Left lung (tissue), 10 donors: Measurements from ENCODE around the gene KIAA1755. TPM values are rescaled to one million over a fixed set of nuclear protein-coding genes. Genes with fewer than 3 reads are reported as not detected.

Experiments
- ATAC-seq: fragments of 200-7000 bp; cut with Tn5 transposase; one replicate; pipeline ENCODE4 v1.9.1; 2020; ENCODE audit warnings: moderate library complexity
- DNase-seq, 4 donors: peaks; one replicate each; pipeline ENCODE4 v3.0.0-alpha.2; 2013 to 2020
- H3K27ac ChIP-seq, 2 donors: fragments of 200-600 bp; sonication (generic) in 1 of 2; one replicate each; pipeline versions ENCODE4 v1.5.0 to v1.8.0; 2020 to 2021
- H3K27me3 ChIP-seq, 2 donors: fragments of 200-600 bp; sonication (generic) in 1 of 2; one replicate each; pipeline versions ENCODE4 v1.5.0 to v1.8.0; 2020 to 2021
- H3K36me3 ChIP-seq, 2 donors: fragments of 200-600 bp; sonication (generic) in 1 of 2; one replicate each; pipeline versions ENCODE4 v1.5.0 to v1.8.0; 2020 to 2021
- H3K4me1 ChIP-seq, 2 donors: fragments of 200-600 bp; one replicate each; pipeline ENCODE4 v1.8.0; 2021
- H3K4me3 ChIP-seq, 2 donors: fragments of 200-600 bp; sonication (generic) in 1 of 2; one replicate each; pipeline versions ENCODE4 v1.5.0 to v1.8.0; 2020 to 2021; ENCODE audit warnings: mild to moderate bottlenecking in 1 of 2
- H3K9me3 ChIP-seq, 2 donors: fragments of 200-600 bp; sonication (generic) in 1 of 2; one replicate each; pipeline versions ENCODE4 v1.5.0 to v1.8.0; 2020 to 2021
- intact Hi-C, 2 donors: fragments of 100-400 bp; cut with DNase I; formaldehyde crosslinking; loops; one replicate each; pipeline versions ENCODE4 v1.11.2 to v1.14.2; 2022
- polyA plus RNA-seq, 6 donors: library from polyadenylated mRNA; unstranded; fragments of 120-200 nt; gene quantifications; one replicate each; pipeline ENCODE4 v1.2.1, GENCODE V29; 2013; ENCODE audit not compliant: insufficient read length in 6 of 6
- total RNA-seq, 2 donors: library from RNA; stranded (reverse); fragmentation: NEBNext Ultra II Directional; extraction: Animal tissue kit (Norgen Biotek cat#: 25700); gene quantifications; one replicate each; pipeline ENCODE4 v1.2.1, GENCODE V29; 2021
- TF ChIP-seq, protein P1 (sequence below), 2 donors: fragments of 200-600 bp; sonication (generic) in 1 of 2; IDR thresholded peaks; one replicate each; pipeline versions ENCODE4 v1.5.0 to v1.8.0; 2021; ENCODE audit warnings: antibody characterized with exemption in 2 of 2
- donor health status: DM: no; HTN: yes; CAD: no.
- donor health status: DM: no; HTN: no; CAD: no.

KIAA1755 gene
- total and polyA plus RNA-seq, 8 donors: 2.6 to 6.4 (median 3.1) TPM

- TF ChIP-seq, protein P1, sequence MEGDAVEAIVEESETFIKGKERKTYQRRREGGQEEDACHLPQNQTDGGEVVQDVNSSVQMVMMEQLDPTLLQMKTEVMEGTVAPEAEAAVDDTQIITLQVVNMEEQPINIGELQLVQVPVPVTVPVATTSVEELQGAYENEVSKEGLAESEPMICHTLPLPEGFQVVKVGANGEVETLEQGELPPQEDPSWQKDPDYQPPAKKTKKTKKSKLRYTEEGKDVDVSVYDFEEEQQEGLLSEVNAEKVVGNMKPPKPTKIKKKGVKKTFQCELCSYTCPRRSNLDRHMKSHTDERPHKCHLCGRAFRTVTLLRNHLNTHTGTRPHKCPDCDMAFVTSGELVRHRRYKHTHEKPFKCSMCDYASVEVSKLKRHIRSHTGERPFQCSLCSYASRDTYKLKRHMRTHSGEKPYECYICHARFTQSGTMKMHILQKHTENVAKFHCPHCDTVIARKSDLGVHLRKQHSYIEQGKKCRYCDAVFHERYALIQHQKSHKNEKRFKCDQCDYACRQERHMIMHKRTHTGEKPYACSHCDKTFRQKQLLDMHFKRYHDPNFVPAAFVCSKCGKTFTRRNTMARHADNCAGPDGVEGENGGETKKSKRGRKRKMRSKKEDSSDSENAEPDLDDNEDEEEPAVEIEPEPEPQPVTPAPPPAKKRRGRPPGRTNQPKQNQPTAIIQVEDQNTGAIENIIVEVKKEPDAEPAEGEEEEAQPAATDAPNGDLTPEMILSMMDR (IDR thresholded peaks at IDR 0.05): no peak
- DNase-seq: no peak
- no peaks in the 10 kb centered on the region for H3K27me3 ChIP-seq
These were observed 87.0 kb downstream of the KIAA1755 start for GRCh38 chr20:38173237-38174156.

GRCh38 chr20:38172408-38172807 is 88.1 kb downstream of the KIAA1755 start:
- TF ChIP-seq, protein P1 (IDR thresholded peaks at IDR 0.05): no peak
- DNase-seq: no peak
- H3K27me3 ChIP-seq: no peaks in the 10 kb centered on the region
- peaks cover 10 to 35% of the 10 kb centered on the region in 2 donors for H3K4me1 ChIP-seq
- intact Hi-C loops: no loop called here
- no peaks in the 10 kb centered on the region for H3K36me3 ChIP-seq
- no peak for ATAC-seq
- H3K27ac ChIP-seq: no peak overlapping the region
- no peaks in the 10 kb centered on the region for H3K9me3 ChIP-seq
- no peak overlapping the region for H3K4me3 ChIP-seq

More at GRCh38 chr20:38173237-38174156, 87.0 kb downstream of the KIAA1755 start:
- no peaks in the 10 kb centered on the region for H3K9me3 ChIP-seq
- peak; percentile 74 for ATAC-seq
- intact Hi-C loops: no loop called here
- peaks cover 4 to 34% of the 10 kb centered on the region in 2 donors for H3K4me1 ChIP-seq
- H3K27ac ChIP-seq: no peak overlapping the region
- no peaks in the 10 kb centered on the region for H3K36me3 ChIP-seq
- H3K4me3 ChIP-seq: no peak overlapping the region

GRCh38 chr20:38171675-38172043 is 88.9 kb downstream of the KIAA1755 start:
- Histone ChIP-seq H3K4me1 (peaks cover 10 to 42% of the 10 kb centered on the region in 2 donors), H3K27ac (no peak overlapping the region), H3K36me3 (no peaks in the 10 kb centered on the region), H3K4me3 (no peak overlapping the region), H3K27me3 (no peaks in the 10 kb centered on the region), H3K9me3 (no peaks in the 10 kb centered on the region)
- ATAC-seq: no peak
- intact Hi-C loops: no loop called here
- no peak for DNase-seq
- TF ChIP-seq, protein P1 (IDR thresholded peaks at IDR 0.05): no peak

DNA sequence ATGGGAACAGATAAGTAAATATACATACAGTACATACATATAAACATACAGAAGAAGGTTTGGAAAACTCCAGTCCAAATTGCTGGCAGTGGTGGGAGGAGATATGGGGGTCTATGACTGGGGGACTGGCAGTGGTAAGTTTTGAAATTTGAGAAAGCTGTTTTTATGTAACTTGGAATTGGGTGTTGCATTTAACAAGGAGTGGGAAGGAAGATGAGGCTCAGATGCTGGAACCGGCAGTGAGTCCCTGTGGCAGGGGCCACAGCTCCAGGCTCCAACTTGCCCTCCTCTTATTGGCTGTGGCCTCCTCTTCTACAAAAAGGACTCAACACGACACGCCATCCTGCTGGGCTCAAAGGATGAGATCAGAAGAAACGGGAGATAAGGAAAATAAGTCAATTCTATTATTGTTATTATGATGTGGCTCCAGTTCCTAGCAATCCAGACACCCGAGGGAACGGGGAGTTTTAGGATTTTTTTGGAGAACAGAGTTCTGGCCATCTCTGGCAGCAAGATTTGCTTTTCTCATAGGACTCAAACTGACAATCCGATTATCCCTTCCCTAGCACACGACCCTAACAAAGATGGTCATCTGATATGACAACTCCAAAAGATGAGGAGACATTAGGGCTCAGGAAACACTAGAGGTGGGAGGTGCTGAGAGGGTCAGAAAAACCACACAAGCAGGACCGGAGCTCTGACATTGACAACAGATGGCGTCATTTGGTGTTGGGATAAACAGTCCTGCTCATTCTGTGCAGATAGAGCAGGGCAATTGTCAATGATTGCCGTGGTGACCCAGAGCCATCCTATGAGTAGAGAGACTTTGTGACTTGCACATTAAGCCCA is 89.5 kb downstream of the KIAA1755 start:
- TF ChIP-seq, protein P1 (IDR thresholded peaks at IDR 0.05): no peak
- Histone ChIP-seq H3K27me3 (no peaks in the 10 kb centered on the region), H3K27ac (no peak overlapping the region), H3K4me3 (no peak overlapping the region), H3K36me3 (no peaks in the 10 kb centered on the region), H3K4me1 (peaks cover 10 to 43% of the 10 kb centered on the region in 2 donors), H3K9me3 (no peaks in the 10 kb centered on the region)
- DNase-seq: peak in 2 of 4 donors; percentile 64 to 70
- ATAC-seq: no peak
- intact Hi-C loops: no loop called here
